ELF-1 (cell line): ENCODE measurements around the gene RBBP8NL.

Experiments
- DNase-seq: peaks from one replicate; pipeline ENCODE4 v3.0.0-alpha.2; 2016; ENCODE audit warnings: low read depth, low spot score

The RBBP8NL gene

GRCh38 chr20:62392621-62393334 lies 34.6 kb downstream of the RBBP8NL start:
- DNase-seq: no peak

GRCh38 chr20:62392077-62392418 lies 35.3 kb downstream of the RBBP8NL start:
- no peak for DNase-seq

GRCh38 chr20:62391165-62392076 lies 35.9 kb downstream of the RBBP8NL start:
- DNase-seq: no peak

- DNase-seq: no peak
Measured at GRCh38 chr20:62390317-62391164, 36.8 kb downstream of the RBBP8NL start.

- no peak for DNase-seq
Measured at GRCh38 chr20:62389601-62390087, 37.7 kb downstream of the RBBP8NL start.

GRCh38 chr20:62388839-62389600 lies 38.3 kb downstream of the RBBP8NL start:
- DNase-seq: no peak

GRCh38 chr20:62387933-62388635 lies 39.3 kb downstream of the RBBP8NL start:
- DNase-seq: no peak

- DNase-seq: no peak
Measured at GRCh38 chr20:62387219-62387913, 40.0 kb downstream of the RBBP8NL start.

GRCh38 chr20:62386383-62387218 lies 40.7 kb downstream of the RBBP8NL start, which contains the start of gene RPS21:
RPS21 (plus strand) TSS chr20:62387103; CDS start chr20:62387339, 236 bp downstream.
- peak; percentile 93 for DNase-seq

- peak; percentile 91 for DNase-seq
Measured at GRCh38 chr20:62382306-62383198, 44.8 kb downstream of the RBBP8NL start.

GRCh38 chr20:62381842-62382241 lies 45.5 kb downstream of the RBBP8NL start:
- no peak for DNase-seq

GRCh38 chr20:62381202-62381797 lies 46.0 kb downstream of the RBBP8NL start:
- no peak for DNase-seq

GRCh38 chr20:62378215-62378614 lies 49.1 kb downstream of the RBBP8NL start:
- peak; percentile 78 for DNase-seq

GRCh38 chr20:62377615-62378178 lies 49.6 kb downstream of the RBBP8NL start:
- DNase-seq: no peak

- no peak for DNase-seq
Measured at GRCh38 chr20:62377064-62377461, 50.3 kb downstream of the RBBP8NL start.

- peak; percentile 98 for DNase-seq
Measured at GRCh38 chr20:62376112-62377063, 51.0 kb downstream of the RBBP8NL start.
